Activated CD8-positive, alpha-beta memory T cell treated with anti-CD3 and anti-CD28 coated beads, Interleukin-2, amount 50 U/mL, for 24 hours (primary cell): ENCODE measurements around the gene CD300H.
"Not testable (repeated sequence)": the region's sequence is repeated elsewhere in the genome, so short reads cannot be mapped to it uniquely, and the experiment has no call there.

ENCODE experiments used
- DNase-seq: peaks from one replicate; pipeline ENCODE4 v3.0.0-alpha.2; 2020; ENCODE audit errors: extremely low read depth

The CD300H gene

GRCh38 chr17:74526681-74527080 lies 40.6 kb downstream of the CD300H start:
- no peak for DNase-seq

GRCh38 chr17:74525781-74526288 lies 41.5 kb downstream of the CD300H start:
- no peak for DNase-seq

- DNase-seq = no peak
These were observed 41.9 kb downstream of the CD300H start for GRCh38 chr17:74525465-74525725.

GRCh38 chr17:74524653-74525464 lies 42.5 kb downstream of the CD300H start:
- no peak for DNase-seq

GRCh38 chr17:74523308-74523707 lies 44.0 kb downstream of the CD300H start:
- no peak for DNase-seq

- no peak for DNase-seq
These were observed 44.8 kb downstream of the CD300H start for GRCh38 chr17:74522381-74523105.

- DNase-seq = no peak
These were observed 45.6 kb downstream of the CD300H start for GRCh38 chr17:74521701-74522201.

GRCh38 chr17:74520790-74521480 lies 46.4 kb downstream of the CD300H start:
- no peak for DNase-seq

- no peak for DNase-seq
These were observed 47.3 kb downstream of the CD300H start for GRCh38 chr17:74520016-74520434.

- DNase-seq = not testable (repeated sequence)
These were observed 48.8 kb downstream of the CD300H start for GRCh38 chr17:74518413-74518981.

- DNase-seq = no peak
These were observed 50.6 kb downstream of the CD300H start for GRCh38 chr17:74516561-74517328.

- no peak for DNase-seq
These were observed 51.4 kb downstream of the CD300H start for GRCh38 chr17:74515941-74516340.

GRCh38 chr17:74514632-74515334 lies 52.5 kb downstream of the CD300H start:
- no peak for DNase-seq

- DNase-seq = peak; percentile 27
These were observed 53.2 kb downstream of the CD300H start for GRCh38 chr17:74513987-74514631.

- DNase-seq = no peak
These were observed 54.7 kb downstream of the CD300H start for GRCh38 chr17:74512624-74513091.

GRCh38 chr17:74512036-74512435 lies 55.3 kb downstream of the CD300H start:
- no peak for DNase-seq
